ENCODE measurements around the gene UGT1A6. TPM values are rescaled to one million over a fixed set of nuclear protein-coding genes. Genes with fewer than 3 reads are reported as not detected.
"Not testable (repeated sequence)": the region's sequence is repeated elsewhere in the genome, so short reads cannot be mapped to it uniquely, and the experiment has no call there.

UGT1A6 gene
- total RNA-seq, 1 donor from 2014 or later, result not detected

DNA sequence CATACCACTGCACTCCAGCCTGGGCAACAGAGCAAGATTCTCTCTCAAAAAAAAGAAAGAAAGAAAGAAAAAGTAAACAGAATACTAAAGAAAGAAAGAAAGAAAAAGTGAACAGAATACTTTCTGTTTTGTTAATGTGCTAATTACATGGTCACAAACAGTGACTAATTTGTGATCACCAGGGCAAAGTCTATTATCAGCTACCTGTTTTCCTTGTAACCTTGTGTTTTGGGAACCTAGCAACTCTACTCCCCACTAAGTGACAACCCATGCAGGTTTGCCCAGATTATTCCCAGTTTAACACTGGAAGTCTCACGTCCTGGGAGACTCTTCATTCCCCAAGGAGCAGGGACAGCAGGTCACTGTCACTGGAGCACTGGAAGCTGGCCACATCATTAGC, 37.6 kb upstream of the UGT1A6 start:
- peaks cover 34% of the 10 kb centered on the region for H3K27me3 ChIP-seq (ENCODE audit: low read depth)
- no peaks in the 10 kb centered on the region for H3K4me1 ChIP-seq
- H3K36me3 ChIP-seq, result no peaks in the 10 kb centered on the region
- no peak for DNase-seq
- TF ChIP-seq CTCF (IDR thresholded peaks at IDR 0.05; ENCODE audit: borderline replicate concordance), result no peak
- H3K9me3 ChIP-seq (replicated peaks), result no peaks in the 10 kb centered on the region
- no peak overlapping the region for H3K4me3 ChIP-seq
- no peak overlapping the region for H3K27ac ChIP-seq (replicated peaks)
- intact Hi-C loops (cut with micrococcal nuclease), result no loop called here

DNA sequence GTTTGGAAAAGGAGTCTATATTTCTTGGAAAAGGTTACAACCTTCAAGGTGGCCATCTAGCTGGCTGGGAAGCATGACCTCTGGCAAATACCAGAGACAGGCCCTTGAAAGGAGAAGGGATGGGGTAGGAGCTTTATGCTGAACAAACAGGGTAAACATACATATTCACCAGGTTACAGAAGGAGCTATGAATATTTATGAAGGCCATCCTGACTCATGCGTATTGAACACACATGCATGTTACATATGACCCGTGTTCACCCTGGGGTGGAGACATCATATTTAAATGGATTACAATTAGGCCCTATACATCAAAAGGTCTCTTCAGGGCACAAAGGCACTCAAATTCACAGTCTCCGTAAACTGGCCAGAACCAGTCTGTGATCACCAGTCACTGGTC, 36.7 kb upstream of the UGT1A6 start:
- intact Hi-C loops (cut with micrococcal nuclease); H3K4me3 ChIP-seq; H3K36me3 ChIP-seq; H3K4me1 ChIP-seq; H3K27ac ChIP-seq (replicated peaks); DNase-seq; H3K9me3 ChIP-seq (replicated peaks): not testable (repeated sequence)
- H3K27me3 ChIP-seq (ENCODE audit: low read depth), result peaks cover 29% of the 10 kb centered on the region

DNA sequence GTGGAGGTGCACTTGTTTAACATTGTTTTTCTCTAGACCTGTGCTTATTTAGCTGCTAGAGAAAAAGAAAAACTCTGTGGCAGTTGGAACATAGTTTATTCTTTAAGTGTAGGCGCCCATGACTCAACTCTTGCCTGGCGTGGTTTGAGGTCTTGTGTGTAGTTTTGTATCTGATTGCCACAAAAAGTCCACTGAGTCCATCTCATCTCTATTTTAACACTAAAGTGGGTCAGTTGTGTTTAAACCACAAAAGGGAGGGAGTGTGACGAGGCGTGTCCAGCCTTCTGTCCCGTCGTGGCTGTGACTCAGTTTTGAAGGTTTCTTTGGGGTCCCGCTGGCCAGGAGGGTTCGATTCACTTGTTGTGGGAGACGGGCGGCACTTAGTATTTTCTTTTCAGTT, 36.2 kb upstream of the UGT1A6 start:
- H3K9me3 ChIP-seq (replicated peaks), result no peaks in the 10 kb centered on the region
- DNase-seq, result no peak
- intact Hi-C loops (cut with micrococcal nuclease), result no loop called here
- H3K27me3 ChIP-seq (ENCODE audit: low read depth), result peaks cover 24% of the 10 kb centered on the region
- no peak overlapping the region for H3K4me3 ChIP-seq
- TF ChIP-seq CTCF (IDR thresholded peaks at IDR 0.05; ENCODE audit: borderline replicate concordance), result no peak
- no peaks in the 10 kb centered on the region for H3K4me1 ChIP-seq
- no peak overlapping the region for H3K27ac ChIP-seq (replicated peaks)
- H3K36me3 ChIP-seq, result no peaks in the 10 kb centered on the region

DNA sequence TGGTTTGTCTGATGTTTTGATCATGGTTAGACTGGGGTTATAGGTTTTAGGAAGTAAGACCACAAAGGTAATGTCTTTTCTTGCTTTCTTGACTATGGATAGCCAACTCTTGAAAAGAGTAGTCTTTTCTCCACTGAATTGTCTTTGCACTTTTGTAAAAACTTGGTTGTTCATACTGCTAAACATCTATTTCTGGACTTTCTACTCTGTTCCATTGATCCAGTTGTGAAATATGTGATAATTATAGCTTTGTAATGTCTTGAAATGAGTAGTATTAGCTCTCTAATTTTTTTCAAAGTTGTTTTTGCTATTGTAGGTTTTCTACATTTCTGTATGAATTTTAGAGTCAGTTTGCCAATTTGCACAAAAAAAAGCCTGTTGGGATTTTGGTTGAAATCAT, 34.1 kb upstream of the UGT1A6 start:
- no peak for DNase-seq
- Histone ChIP-seq H3K36me3 (no peaks in the 10 kb centered on the region), H3K27ac (replicated peaks) (no peak overlapping the region), H3K4me1 (no peaks in the 10 kb centered on the region), H3K27me3 (ENCODE audit: low read depth) (peaks cover 25% of the 10 kb centered on the region), H3K4me3 (no peak overlapping the region), H3K9me3 (replicated peaks) (no peaks in the 10 kb centered on the region)
- no peak for TF ChIP-seq CTCF (IDR thresholded peaks at IDR 0.05; ENCODE audit: borderline replicate concordance)
- intact Hi-C loops (cut with micrococcal nuclease), result no loop called here

DNA sequence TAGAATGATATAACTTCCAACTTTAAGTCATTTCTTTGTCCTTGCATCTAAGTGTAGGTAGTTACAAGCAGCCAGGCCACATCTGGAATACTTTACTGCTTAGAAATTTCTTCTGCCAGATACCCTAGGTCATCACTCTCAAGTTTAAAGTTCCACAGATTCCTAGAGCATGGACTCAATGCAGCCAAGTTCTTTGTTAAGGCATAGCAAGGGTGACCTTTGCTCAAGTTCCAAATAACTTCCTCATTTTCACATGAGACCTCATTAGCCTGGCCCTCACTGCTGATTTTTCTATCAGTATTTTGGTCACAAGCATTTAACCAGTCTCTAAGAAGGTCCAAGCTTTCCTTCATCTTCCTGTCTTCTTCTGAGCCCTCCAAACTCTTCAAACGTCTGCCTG, 28.8 kb upstream of the UGT1A6 start:
- H3K36me3 ChIP-seq, result no peaks in the 10 kb centered on the region
- no peaks in the 10 kb centered on the region for H3K4me1 ChIP-seq
- DNase-seq, result no peak
- H3K9me3 ChIP-seq (replicated peaks), result peaks cover 10% of the 10 kb centered on the region
- no peak overlapping the region for H3K4me3 ChIP-seq
- peaks cover 23% of the 10 kb centered on the region for H3K27me3 ChIP-seq (ENCODE audit: low read depth)
- intact Hi-C loops (cut with micrococcal nuclease), result no loop called here
- TF ChIP-seq CTCF (IDR thresholded peaks at IDR 0.05; ENCODE audit: borderline replicate concordance), result no peak
- H3K27ac ChIP-seq (replicated peaks), result no peak overlapping the region

DNA sequence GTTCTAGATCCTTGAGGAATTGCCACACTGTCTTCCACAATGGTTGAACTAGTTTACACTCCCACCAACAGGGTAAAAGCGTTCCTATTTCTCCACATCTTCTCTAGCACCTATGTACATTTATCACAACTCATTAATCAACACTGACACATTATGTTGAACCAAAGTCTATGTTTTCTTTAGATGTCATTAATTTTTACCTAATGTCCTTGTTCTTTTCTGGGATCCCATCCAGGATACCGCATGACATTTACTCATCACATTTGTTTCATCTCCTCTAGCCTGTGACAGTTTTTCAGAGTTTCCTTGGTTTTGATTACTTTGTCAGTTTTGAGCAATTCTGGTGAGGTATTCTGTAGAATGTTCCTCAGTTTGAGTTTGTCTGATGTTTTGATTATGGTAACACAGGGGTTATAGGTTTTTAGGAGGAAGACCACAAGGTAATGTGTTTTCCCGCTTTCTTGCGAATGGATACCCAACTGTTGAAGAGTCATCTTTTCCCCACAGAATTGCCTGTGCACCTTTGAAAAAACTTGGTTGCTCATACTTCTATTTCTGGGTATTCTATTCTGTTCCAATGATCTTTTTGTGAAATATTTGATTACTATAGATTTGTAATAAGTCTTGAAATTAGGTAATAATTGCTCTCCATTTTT, 24.0 kb upstream of the UGT1A6 start:
- Histone ChIP-seq H3K4me3 (no peak overlapping the region), H3K4me1 (no peaks in the 10 kb centered on the region), H3K27ac (replicated peaks) (no peak overlapping the region), H3K9me3 (replicated peaks) (peaks cover 10% of the 10 kb centered on the region), H3K36me3 (no peaks in the 10 kb centered on the region), H3K27me3 (ENCODE audit: low read depth) (peaks cover 23% of the 10 kb centered on the region)
- intact Hi-C loops (cut with micrococcal nuclease), result no loop called here
- no peak for TF ChIP-seq CTCF (IDR thresholded peaks at IDR 0.05; ENCODE audit: borderline replicate concordance)
- DNase-seq, result no peak
